Stimulated activated CD4-positive, alpha-beta T cell treated with anti-CD3 and anti-CD28 coated beads, TNF-alpha, amount 100 ng/mL, for 48 hours (primary cell): ENCODE results near the gene GUCY2D.
"Not testable (repeated sequence)": the region's sequence is repeated elsewhere in the genome, so short reads cannot be mapped to it uniquely, and the experiment has no call there.

Source experiments
- DNase-seq, 3 donors: peaks; one replicate each; pipeline ENCODE4 v3.0.0-alpha.2; 2020; ENCODE audit warnings: low read depth in 3 of 3

GUCY2D gene

DNA sequence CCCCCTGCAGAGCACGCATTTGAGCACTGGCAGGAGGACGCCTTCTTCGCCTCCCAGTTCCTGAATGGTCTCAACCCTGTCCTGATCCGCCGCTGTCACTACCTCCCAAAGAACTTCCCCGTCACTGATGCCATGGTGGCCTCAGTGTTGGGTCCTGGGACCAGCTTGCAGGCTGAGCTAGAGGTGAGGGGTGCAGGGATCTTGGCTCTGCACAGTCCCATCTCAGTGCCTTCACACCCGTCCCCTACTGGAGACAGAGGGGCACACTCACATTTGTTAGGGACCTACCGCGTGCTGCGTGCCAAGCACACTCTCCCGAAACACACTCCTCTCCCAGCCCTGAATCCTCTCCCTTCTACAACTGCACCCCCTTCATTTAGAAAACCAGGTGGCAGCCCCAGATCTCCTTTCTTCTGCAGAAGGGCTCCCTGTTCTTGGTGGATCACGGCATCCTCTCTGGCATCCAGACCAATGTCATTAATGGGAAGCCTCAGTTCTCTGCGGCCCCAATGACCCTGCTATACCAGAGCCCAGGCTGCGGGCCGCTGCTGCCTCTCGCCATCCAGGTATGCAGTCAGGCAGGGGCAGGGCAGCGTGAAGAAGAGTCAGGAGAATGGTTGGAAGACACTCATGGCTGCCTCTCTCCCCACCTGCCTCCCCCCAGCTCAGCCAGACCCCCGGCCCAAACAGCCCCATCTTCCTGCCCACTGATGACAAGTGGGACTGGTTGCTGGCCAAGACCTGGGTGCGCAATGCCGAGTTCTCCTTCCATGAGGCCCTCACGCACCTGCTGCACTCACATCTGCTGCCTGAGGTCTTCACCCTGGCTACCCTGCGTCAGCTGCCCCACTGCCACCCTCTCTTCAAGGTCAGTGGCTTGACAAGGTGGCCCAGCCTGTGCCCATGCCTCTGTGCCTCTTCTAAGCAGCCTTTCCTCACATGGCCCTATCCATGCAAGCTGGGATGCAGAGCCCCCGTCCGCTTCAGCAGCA, 42.7 kb downstream of the GUCY2D start:
- no peak for DNase-seq

DNA sequence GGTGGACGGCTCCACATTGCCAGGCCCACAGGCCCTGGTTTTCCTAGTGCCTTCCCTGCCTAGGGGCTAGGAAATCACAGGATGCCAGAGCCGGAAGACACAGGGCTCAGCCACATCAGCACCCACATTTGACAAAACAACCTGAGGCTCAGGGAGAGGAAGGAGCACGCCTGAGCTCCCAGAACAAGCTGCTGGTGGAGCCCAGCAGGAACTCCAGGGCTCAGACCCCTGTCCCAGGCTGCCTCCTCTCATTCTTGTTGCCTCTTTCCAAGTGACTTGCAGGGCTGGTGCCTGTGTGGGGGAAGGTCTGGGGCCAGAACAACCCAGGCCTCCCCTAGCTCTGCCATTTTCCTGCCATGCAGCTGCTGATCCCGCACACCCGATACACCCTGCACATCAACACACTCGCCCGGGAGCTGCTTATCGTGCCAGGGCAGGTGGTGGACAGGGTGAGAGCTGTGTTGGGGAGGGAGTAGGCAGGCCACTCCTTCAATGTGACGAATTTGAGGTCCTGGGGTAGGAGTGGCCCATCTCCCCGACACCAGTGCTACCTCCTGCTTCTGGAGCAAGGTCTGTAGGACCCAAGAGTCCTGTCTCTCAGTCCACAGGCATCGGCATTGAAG, 44.0 kb downstream of the GUCY2D start:
- DNase-seq: no peak

DNA sequence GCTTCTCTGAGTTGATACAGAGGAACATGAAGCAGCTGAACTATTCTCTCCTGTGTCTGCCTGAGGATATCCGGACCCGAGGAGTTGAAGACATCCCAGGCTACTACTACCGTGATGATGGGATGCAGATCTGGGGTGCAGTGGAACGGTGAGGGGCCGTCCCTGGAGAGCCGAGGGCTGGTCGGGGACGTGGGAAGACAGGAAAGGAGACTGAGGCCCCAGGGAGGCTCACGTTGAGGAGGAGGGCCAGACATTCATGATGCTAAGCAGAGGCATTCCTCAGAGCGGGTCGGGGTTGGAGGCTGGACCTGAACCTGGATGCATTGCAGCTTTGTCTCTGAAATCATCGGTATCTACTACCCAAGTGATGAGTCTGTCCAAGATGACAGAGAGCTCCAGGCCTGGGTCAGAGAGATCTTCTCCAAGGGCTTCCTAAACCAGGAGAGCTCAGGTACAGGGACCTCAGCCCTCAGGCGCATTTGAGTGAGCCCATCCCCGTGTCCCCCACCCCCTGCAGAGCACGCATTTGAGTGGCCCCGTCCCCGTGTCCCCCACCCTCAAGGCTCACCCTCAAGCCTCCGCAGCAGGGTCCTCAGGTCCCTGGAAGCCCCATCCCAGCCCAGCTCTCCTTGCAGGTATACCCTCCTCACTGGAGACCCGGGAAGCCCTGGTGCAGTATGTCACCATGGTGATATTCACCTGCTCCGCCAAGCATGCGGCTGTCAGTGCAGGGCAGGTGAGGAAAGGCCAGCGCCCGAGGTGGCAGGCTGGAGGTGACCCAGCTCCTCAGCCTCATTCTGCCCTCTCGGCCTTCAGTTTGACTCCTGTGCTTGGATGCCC, 44.7 kb downstream of the GUCY2D start:
- no peak for DNase-seq

DNA sequence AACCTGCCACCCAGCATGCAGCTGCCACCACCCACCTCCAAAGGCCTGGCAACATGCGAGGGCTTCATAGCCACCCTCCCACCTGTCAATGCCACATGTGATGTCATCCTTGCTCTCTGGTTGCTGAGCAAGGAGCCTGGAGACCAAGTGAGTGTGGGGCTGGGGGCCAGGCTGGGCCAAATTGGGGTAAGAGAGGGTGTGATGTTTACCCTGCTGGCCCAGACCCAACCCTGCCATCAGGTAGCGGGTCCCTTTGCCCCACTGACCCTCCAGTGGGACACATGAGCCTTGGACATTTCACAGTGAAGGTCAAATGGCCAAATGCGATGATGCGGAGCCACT, 45.3 kb downstream of the GUCY2D start:
- DNase-seq: no peak

DNA sequence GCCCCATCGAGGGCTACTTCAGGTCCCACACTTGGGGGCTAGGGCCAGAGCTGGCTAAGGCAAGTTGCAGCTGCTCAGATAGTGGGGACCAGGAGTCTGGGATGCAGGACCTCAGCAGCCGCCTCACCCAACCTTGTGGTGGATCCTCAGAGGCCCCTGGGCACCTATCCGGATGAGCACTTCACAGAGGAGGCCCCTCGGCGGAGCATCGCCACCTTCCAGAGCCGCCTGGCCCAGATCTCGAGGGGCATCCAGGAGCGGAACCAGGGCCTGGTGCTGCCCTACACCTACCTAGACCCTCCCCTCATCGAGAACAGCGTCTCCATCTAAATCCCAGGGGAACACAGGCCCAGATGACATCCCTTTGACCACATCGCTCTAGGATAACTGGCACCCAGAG, 45.8 kb downstream of the GUCY2D start:
- no peak for DNase-seq

DNA sequence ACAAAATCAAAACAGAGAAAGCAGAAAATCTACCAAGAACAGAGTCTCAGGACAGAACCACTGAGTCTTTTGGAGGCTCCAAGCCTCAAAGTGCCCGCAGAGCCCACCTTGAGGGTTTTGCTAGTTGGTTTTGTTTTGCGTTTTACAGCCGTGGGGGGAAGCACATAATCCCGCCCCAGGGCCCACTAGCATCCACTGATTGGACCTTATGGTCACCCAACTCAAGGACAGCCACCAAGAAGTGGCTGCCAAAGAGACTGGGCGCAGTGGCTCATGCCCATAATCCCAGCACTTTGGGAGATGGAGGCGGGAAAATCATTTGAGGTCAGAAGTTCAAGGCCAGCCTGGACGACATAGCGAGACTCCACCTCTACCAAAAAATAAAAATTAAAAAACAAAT, 46.3 kb downstream of the GUCY2D start:
- DNase-seq: no peak

DNA sequence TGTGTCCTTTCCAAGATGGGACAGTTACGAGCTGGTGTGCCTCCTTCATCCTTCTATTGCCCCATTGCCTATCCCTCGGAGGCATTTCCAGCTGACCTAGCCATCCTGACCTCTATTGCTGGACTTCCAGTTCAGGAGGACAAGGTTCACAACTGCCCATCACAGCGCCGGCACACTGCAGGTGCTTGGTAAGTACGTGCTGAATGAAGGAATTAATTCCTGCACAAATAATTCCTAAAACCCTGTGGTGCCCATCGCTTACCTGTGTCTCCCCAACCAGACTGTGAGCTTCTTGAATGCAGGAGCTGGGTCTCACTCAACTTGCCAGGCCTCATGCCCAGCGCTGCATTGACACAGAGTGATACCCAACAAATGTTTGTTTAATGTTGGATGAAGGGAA, 49.4 kb downstream of the GUCY2D start:
- DNase-seq: no peak

DNA sequence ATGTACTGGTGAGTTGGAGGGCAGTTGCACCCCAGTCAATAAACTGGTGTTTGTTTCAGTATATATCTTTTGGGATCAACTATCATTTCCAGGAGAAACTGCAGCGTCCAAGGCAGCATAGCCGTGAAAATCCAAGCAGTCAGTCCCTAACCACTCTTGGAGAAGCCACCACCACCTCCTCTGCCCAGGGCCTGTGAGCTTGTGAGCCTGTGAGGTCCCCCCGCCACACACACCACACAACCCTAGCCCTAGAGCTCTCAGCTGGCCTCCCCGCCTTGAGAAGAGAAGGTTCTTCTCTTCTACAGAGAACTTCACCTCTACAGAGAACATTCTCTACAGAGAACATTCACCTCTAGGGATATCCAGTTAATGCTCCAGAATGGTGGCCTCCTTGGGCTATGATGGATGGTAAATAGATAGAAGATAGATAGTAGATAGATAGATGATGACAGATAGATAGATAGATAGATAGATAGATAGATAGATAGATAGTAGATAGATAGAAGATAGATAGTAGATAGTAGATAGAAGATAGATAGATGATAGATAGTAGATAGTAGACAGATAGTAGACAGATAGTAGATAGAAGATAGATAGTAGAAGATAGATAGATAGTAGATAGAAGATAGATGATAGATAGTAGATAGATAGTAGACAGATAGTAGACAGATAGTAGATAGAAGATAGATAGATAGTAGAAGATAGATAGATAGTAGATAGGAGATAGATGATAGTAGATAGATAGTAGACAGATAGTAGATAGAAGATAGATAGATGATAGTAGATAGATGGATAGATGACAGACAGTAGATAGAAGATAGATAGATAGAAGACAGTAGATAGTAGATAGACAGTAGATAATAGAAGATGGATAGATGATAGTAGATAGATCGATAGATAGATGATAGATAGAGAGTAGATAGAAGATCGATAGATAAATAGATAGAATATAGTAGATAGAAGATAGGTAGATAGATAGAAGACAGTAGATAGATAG, 50.1 kb downstream of the GUCY2D start:
- DNase-seq: no peak

DNA sequence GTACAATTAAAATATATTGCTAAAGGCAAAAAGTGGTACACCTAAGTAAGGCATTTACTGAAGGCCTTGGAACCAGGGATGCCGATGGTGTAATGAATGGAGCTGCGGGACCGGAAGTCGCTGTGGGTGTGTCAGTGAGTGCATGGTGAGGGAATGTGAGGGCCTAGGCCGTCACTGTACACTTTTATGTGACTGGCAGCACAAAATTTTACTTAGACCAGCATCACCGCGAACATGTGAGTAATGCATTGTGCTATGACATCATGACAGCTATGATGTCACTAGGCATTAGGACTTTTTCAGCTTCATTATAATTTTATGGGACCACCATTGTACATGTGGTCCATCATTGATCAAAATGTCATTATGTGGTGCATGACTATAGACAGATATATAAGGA, 51.2 kb downstream of the GUCY2D start:
- DNase-seq: no peak

DNA sequence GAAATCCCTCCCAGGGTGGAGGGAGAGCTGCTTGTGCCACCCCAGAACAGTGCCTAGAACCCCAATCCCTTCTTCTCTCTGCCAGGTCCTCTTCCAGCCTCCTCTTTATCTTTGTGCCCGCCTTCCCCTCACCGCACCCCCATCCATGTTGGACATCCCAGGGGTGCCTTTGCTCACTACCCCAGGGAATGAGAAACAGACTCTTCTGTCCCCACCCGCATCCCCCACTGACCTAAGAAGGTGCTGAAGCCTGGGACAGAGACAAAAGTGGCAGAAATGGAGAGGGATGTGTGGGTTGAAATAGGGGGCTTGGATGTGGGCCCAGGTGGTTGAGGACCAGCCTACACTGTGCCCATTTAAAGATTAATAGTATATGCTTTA, 53.4 kb downstream of the GUCY2D start:
- no peak for DNase-seq

DNA sequence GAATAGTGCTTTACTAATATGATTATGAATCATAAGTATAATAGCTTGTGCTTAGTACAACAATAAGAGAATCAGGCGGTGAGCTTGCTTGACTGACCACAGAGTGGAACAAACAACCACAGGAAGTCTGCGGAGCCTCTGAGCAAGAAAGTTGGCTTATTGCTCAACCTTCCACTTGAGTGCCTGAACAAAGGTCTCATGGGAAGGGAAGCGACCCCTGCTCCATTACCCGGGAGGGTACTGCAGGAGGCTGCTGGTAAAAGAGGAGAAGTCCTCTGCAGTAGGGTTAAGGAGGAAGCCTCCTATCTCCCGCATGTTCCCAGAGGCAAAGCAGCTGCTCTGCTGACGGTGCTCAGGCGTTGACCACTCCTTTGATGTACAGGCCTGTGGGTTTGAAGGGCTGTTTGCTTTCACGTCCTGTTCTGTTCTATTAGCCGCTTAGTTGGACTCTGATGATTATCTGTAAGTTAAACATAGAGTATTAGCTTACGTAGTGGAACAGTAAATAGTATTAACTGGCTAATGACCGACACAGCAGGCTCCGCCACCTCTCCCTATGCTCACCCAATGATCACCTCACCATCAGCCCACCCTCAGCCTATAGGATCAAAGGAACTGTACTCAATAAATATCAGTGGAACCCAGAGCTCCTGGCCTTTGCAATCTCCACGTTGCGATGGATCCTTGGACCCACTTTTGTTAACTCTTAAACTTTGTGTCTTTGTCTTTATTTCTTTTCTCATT, 54.0 kb downstream of the GUCY2D start:
- DNase-seq: peak in 1 of 3 donors; percentile 20

DNA sequence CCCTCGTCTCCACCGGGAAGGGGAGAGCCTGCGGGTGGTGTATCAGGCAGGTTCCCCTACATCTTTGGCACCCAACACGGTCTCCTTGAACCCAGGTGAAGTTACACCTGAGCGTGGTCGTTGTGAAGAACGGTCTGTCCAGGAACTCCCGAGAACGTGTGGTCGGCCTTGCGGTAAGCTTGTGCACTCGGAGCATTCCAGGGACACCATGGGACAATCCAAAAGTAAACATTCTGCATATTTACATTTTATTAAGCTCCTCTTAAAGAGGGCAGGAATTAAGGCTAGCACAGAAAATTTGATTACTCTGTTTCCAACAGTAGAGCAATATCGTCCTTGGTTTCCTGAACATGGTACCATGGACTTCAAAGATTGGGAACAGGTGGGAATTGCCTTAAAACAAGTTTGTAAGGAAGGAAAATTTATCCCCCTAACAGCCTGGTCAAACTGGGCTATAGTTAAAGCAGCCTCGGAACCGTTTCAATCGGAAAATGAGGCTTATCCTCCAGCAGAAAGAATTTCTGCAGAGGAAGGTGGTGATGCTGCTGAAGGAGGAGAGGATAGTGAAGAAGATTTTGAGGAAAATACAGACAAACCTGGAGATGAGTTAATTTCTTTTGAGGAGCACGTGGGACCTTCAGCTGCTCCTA, 54.7 kb downstream of the GUCY2D start:
- DNase-seq: no peak

DNA sequence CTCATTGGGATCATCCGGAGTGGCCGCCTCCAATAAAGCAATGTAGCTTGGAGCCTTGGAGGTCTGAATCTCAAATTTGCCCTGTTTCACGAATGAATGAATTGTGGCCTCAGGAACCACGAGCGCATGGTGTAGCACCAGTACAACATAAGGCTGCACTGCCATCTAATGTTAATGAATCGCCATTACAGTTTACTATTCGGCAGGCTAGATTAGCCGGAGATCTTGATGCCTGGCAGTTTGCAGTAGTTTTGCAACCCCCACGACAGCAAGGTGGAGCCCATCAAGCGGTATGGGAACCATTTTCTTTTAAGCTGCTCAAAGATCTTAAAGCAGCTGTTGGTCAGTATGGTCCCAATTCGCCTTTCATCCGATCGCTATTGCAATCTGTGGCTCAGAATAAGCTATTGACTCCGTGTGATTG, 55.3 kb downstream of the GUCY2D start:
- peak in 1 of 3 donors; percentile 18 for DNase-seq

DNA sequence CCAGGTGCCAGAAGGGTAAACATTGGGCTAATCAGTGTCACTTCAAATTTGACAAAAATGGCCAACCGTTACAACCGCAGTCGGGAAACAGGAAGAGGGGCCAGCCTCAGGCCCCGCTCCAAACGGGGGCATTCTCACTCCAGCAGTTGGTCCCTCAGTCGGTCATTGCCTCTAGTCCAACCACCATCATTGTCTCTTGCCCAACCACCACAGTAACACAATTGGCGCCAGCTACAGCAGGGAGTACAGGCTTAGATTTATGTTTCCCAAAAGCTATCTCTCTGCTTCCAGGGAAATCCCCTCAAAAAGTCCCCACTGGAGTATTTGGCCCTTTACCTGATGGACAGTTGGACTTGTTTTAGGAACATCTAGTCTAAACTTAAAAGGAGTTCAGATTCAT, 56.7 kb downstream of the GUCY2D start:
- no peak for DNase-seq

DNA sequence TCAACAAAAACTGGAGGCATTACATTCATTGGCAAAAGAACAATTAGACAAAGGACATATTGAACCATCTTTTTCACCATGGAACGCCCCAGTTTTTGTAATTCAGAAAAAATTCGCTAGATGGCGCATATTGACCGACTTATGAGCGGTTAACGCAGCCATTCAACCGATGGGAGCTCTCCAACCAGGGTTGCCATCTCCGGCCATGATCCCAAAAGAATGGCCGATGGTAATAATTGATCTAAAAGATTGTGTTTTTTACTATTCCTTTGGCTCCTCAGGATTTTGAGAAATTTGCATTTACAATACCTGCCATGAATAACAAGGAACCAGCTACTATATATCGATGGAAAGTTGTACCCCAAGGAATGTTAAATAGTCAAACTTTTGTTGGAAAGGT, 57.9 kb downstream of the GUCY2D start:
- peak in 2 of 3 donors; percentile 34 to 54 for DNase-seq

DNA sequence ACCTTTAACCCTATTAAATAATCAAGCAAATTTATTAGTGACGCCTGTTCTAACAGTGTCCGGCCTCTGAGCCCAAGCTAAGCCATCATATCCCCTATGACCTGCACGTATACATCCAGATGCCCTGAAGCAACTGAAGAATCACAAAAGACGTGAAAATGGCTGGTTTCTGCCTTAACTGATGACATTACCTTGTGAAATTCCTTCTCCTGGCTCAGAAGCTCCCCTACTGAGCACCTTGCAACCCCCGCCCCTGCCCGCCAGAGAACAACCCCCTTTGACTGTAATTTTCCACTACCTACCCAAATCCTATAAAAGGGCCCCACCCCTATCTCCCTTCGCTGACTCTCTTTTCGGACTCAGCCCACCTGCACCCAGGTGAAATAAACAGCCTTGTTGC, 59.4 kb downstream of the GUCY2D start:
- DNase-seq: not testable (repeated sequence)

DNA sequence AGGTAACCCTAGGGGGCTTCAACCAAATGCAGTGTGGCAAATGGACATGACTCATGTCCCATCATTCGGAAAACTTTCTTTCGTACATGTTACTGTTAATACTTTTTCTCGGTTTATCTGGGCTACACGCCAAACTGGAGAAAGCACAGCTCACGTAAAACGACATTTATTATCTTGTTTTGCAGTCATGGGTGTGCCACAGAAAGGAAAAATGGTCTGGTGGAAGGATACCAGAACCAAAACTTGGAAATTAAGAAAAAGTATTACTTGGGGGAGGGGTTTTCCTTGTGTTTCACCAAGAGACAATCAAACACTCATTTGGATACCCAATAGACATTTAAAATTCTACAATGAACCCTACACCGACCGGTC, 60.0 kb downstream of the GUCY2D start:
- no peak for DNase-seq

DNA sequence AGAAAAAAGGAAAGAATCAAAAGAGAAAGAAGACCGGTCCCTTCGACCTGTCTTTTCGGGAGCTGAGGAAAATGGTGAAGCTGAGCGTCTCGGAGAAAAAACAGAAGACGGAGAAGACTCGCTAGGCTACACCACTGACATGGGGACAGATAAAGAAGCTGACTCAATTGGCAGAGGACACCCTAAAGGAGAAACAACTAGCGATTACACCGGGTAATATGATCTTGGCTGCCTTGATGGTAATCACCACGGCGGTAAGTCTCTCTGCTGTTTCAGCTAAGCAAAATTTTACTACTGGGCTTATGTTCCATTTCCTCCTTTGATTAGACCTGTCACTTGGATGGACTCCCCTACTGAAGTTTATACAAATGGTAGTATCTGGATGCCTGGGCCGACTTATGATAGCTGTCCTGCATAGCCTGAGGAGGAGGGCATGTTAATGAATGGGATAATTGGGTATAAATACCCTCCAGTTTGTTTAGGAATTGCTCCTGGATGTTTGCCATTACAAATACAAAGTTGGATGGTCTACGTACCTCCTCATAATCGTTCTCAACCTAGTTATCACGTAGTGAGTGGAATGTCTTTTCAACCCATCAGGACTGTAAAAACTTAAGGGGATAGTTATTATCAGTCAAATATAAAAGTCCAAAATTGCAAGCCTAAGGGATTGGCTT, 60.5 kb downstream of the GUCY2D start:
- no peak for DNase-seq

DNA sequence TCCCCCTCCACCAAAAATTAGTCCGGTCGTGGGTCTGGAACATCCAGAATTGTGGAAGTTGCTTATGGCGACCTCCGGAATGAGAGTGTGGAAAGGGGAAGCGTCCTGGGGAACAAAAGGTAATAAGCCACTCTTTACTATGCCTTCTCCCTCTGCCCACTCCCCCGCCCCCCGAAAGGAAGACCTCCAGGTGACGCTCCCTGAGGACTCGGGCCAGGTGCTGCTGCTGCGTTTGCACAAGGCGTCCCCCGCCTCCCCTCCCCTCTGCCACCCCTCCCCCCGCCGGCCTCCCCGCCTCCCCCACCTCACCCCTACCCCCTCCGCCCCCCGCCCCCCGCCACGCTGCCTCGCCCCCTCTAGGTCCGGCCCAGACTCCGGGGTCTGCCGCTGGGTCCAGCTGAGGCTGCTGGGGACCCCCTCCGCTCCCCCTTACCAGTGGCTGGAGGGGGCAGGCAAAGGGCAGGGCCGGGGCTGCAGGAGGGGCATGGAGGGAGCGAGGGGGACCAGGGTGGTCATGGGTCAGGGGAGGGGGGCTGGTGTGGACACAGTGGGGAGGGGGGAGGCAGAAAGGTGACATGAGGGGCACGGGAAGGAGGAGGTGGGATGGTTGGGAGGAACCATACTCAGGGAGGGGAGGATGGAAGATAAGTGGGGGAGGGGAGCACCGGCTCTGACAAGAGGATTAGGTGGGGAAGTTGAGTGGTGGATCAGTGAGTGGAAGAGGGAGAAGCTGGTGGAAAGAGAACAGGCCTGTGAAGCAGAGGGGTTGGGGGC, 61.5 kb downstream of the GUCY2D start:
- DNase-seq: no peak
